WTC11 (cell line): Measurements from ENCODE around the gene SMIM24. TPM values are rescaled to one million over a fixed set of nuclear protein-coding genes. Genes with fewer than 3 reads are reported as not detected.

Experiments
- ATAC-seq: fragments of 200-7000 bp; cut with Tn5 transposase; 2 replicates; pipeline ENCODE4 v1.10.0; 2021; ENCODE audit warnings: mild to moderate bottlenecking, moderate library complexity
- CTCF ChIA-PET: fragments of 300-600 bp; sonication (Branson Sonifier 250); formaldehyde crosslinking; loops from one replicate; lab custom pipeline; 2021; ENCODE audit warnings: antibody characterized with exemption; lab: Charles Lee
- POLR2A ChIA-PET: fragments of 350-600 bp; sonication (Branson Sonifier 250); formaldehyde crosslinking; loops from one replicate; lab custom pipeline; 2021; ENCODE audit warnings: antibody characterized with exemption; lab: Charles Lee
- DNase-seq: peaks from one replicate; pipeline ENCODE4 v3.0.0; 2021; ENCODE audit warnings: low spot score
- H3K27ac Mint-ChIP-seq: 2 replicates; pipeline ENCODE4 v1.8.0; 2021; ENCODE audit warnings: mixed read lengths
- H3K27me3 Mint-ChIP-seq: 2 replicates; pipeline ENCODE4 v1.8.0; 2021; ENCODE audit warnings: low read depth, mild to moderate bottlenecking, moderate library complexity, mixed read lengths
- H3K36me3 Mint-ChIP-seq: 2 replicates; pipeline ENCODE4 v1.8.0; 2021; ENCODE audit warnings: mixed read lengths
- H3K4me1 Mint-ChIP-seq: 2 replicates; pipeline ENCODE4 v1.8.0; 2022; ENCODE audit warnings: mixed read lengths
- H3K4me3 Mint-ChIP-seq: 2 replicates; pipeline ENCODE4 v1.8.0; 2021; ENCODE audit warnings: mild to moderate bottlenecking, moderate library complexity, mixed read lengths
- H3K9me3 Mint-ChIP-seq: 2 replicates; pipeline ENCODE4 v1.8.0; 2021; ENCODE audit warnings: mixed read lengths
- ARID4B ChIP-seq: sonication (generic); formaldehyde crosslinking; IDR thresholded peaks from 2 replicates; pipeline ENCODE4 v1.8.0; 2023; ENCODE audit warnings: missing genetic modification reagents, mild to moderate bottlenecking, borderline replicate concordance
- CTCF ChIP-seq: fragments of 200-600 bp; IDR thresholded peaks from 2 replicates; pipeline ENCODE4 v1.8.0; 2022; ENCODE audit warnings: antibody characterized with exemption
- ESRRA ChIP-seq: sonication (generic); formaldehyde crosslinking; IDR thresholded peaks from 2 replicates; pipeline ENCODE4 v1.8.1; 2022; ENCODE audit warnings: mild to moderate bottlenecking, missing genetic modification reagents, borderline replicate concordance
- GABPB1 ChIP-seq: sonication (generic); formaldehyde crosslinking; IDR thresholded peaks from 2 replicates; pipeline ENCODE4 v1.8.1; 2023; ENCODE audit warnings: mild to moderate bottlenecking, missing genetic modification reagents
- HMGXB4 ChIP-seq: sonication (generic); formaldehyde crosslinking; IDR thresholded peaks from 2 replicates; pipeline ENCODE4 v1.8.1; 2023; ENCODE audit warnings: mild to moderate bottlenecking, moderate library complexity, missing genetic modification reagents
- MYBL2 ChIP-seq: sonication (generic); formaldehyde crosslinking; IDR thresholded peaks from 2 replicates; pipeline ENCODE4 v1.8.1; 2023; ENCODE audit warnings: mild to moderate bottlenecking, moderate library complexity, missing genetic modification reagents
- TP53 ChIP-seq: sonication (generic); formaldehyde crosslinking; IDR thresholded peaks from 2 replicates; pipeline ENCODE4 v1.8.1; 2023; ENCODE audit warnings: mild to moderate bottlenecking, missing genetic modification reagents
- USF2 ChIP-seq: sonication (generic); formaldehyde crosslinking; IDR thresholded peaks from 2 replicates; pipeline ENCODE4 v1.8.1; 2023; ENCODE audit warnings: mild to moderate bottlenecking, missing genetic modification reagents, moderate library complexity
- total RNA-seq: library from RNA; stranded (reverse); gene quantifications from 3 replicates; pipeline ENCODE4 v1.2.3, GENCODE V29; 2021

SMIM24 gene
- total RNA-seq, 1 experiment from 2014 or later: 2.8 TPM

- H3K4me1 Mint-ChIP-seq: peaks cover 6% of the 10 kb centered on the region
- ChIA-PET POLR2A (no interaction called here), CTCF (interaction anchor here (1.0 kb wide), 1 partner anchor 11 kb away, joined by 4 read pairs; no protein-coding TSS in a partner anchor)
- no peaks in the 10 kb centered on the region for H3K9me3 Mint-ChIP-seq
- no peak overlapping the region for H3K4me3 Mint-ChIP-seq
- no peak for DNase-seq
- TF ChIP-seq HMGXB4 (CRISPR knock-in tag): no peak
- 0 out of 2 replicates have a peak, but pooled peaks have one; percentile 8 for TF ChIP-seq USF2 (CRISPR knock-in tag)
- TF ChIP-seq, all 79 proteins: peak for 1
- H3K36me3 Mint-ChIP-seq: no peaks in the 10 kb centered on the region
- peaks cover 35% of the 10 kb centered on the region for H3K27me3 Mint-ChIP-seq
- no peak for ATAC-seq
- H3K27ac Mint-ChIP-seq: no peak overlapping the region
These were observed 6.3 kb downstream of the SMIM24 start for GRCh38 chr19:3474010-3474409.

GRCh38 chr19:3471954-3472655 is 8.2 kb downstream of the SMIM24 start:
- ATAC-seq (peak; percentile 76), DNase-seq (peak; percentile 68)
- POLR2A ChIA-PET: no interaction called here
- H3K9me3 Mint-ChIP-seq: peaks cover 8% of the 10 kb centered on the region
- no peak overlapping the region for H3K4me3 Mint-ChIP-seq
- H3K4me1 Mint-ChIP-seq: no peaks in the 10 kb centered on the region
- TF ChIP-seq MYBL2 (no peak), HMGXB4 (CRISPR knock-in tag) (0 out of 2 replicates have a peak, but pooled peaks have one; percentile 34), CTCF (peak; percentile 89)
- TF ChIP-seq, all 79 proteins: peak for 2
- CTCF ChIA-PET: interaction anchor here (1.0 to 1.6 kb wide), 14 partner anchors 8 to 196 kb away, joined by 3 to 8 read pairs (median 6); partner anchors contain the start of gene SMIM44
- Mint-ChIP-seq H3K27ac (no peak overlapping the region), H3K27me3 (peaks cover 37% of the 10 kb centered on the region), H3K36me3 (peaks cover 5% of the 10 kb centered on the region)

- ChIA-PET CTCF (interaction anchor here (0.6 to 2.1 kb wide), 9 partner anchors 8 to 194 kb away, joined by 3 to 9 read pairs (median 4); no protein-coding TSS in a partner anchor), POLR2A (interaction anchor here (0.6 kb wide), 1 partner anchor 132 kb away, joined by 3 read pairs; no protein-coding TSS in a partner anchor)
- peaks cover 8% of the 10 kb centered on the region for H3K9me3 Mint-ChIP-seq
- no peak for DNase-seq
- no peak for ATAC-seq
- H3K27ac Mint-ChIP-seq: no peak overlapping the region
- H3K36me3 Mint-ChIP-seq: peaks cover 5% of the 10 kb centered on the region
- TF ChIP-seq HMGXB4 (CRISPR knock-in tag) (no peak), ESRRA (CRISPR knock-in tag) (no peak), GABPB1 (CRISPR knock-in tag) (no peak), TP53 (CRISPR knock-in tag) (no peak), ARID4B (no peak)
- no peak overlapping the region for H3K4me3 Mint-ChIP-seq
- H3K27me3 Mint-ChIP-seq: peaks cover 49% of the 10 kb centered on the region
- no peaks in the 10 kb centered on the region for H3K4me1 Mint-ChIP-seq
These were observed 9.7 kb downstream of the SMIM24 start for GRCh38 chr19:3470500-3471128.
